Measurements from ENCODE around the gene GCSH.

- TF ChIP-seq ELK1 (IDR thresholded peaks at IDR 0.05; ENCODE audit: low read depth, low read length) (no peak), CBFB (IDR thresholded peaks at IDR 0.05; ENCODE audit: low read depth) (no peak), ZSCAN29 (IDR thresholded peaks at IDR 0.05) (no peak), REST (IDR thresholded peaks at IDR 0.05; ENCODE audit: low read depth, low read length) (no peak), TAF1 (IDR thresholded peaks at IDR 0.05; ENCODE audit: borderline replicate concordance, low read depth, low read length) (no peak), FOS (IDR thresholded peaks at IDR 0.05; ENCODE audit: borderline replicate concordance, extremely low read depth, insufficient read length) (no peak), EP300 (IDR thresholded peaks at IDR 0.05; ENCODE audit: borderline replicate concordance in 1 of 2, control insufficient read depth in 1 of 2, low read depth in 2 of 2, low read length in 2 of 2) (no peak), NKRF (conservative IDR thresholded peaks at IDR 0.05) (no peak), MAX (IDR thresholded peaks at IDR 0.05; ENCODE audit: low read depth, low read length) (no peak)
Measured at GRCh38 chr16:81142864-81143263, 46.7 kb upstream of the GCSH start.
